Skeletal muscle cell (primary cell): ENCODE data around the gene PRSS57.
A peak's percentile ranks its signal among the peaks of the same experiment; 100 is the strongest.
"Not testable (repeated sequence)": the region's sequence is repeated elsewhere in the genome, so short reads cannot be mapped to it uniquely, and the experiment has no call there.

Experiments used
- DNase-seq: peaks from one replicate; pipeline ENCODE4 v3.0.0-alpha.2; 2010; ENCODE audit warnings: low read depth
- H3K4me3 ChIP-seq: 2 replicates; pipeline ENCODE4 v1.5.1; 2011; ENCODE audit warnings: low read depth, mild to moderate bottlenecking, control low read depth, low read length, moderate library complexity

The PRSS57 gene

GRCh38 chr19:702847-703246, 7.6 kb upstream of the PRSS57 start:
- DNase-seq, H3K4me3 ChIP-seq: not testable (repeated sequence)

- not testable (repeated sequence) for DNase-seq, H3K4me3 ChIP-seq
Observed at GRCh38 chr19:699885-700284, 4.6 kb upstream of the PRSS57 start.

- DNase-seq, H3K4me3 ChIP-seq: not testable (repeated sequence)
Observed at GRCh38 chr19:698529-698928, 3.3 kb upstream of the PRSS57 start.

- no peak for DNase-seq
- no peak overlapping the region for H3K4me3 ChIP-seq
Observed at GRCh38 chr19:694481-695351, 536 bp downstream of the PRSS57 start.

GRCh38 chr19:690203-690602, 5.0 kb downstream of the PRSS57 start:
- H3K4me3 ChIP-seq, result no peak overlapping the region
- DNase-seq, result no peak

- DNase-seq, result no peak
- no peak overlapping the region for H3K4me3 ChIP-seq
Observed at GRCh38 chr19:688992-689391, 6.3 kb downstream of the PRSS57 start.

- no peak for DNase-seq
- H3K4me3 ChIP-seq, result no peak overlapping the region
Observed at GRCh38 chr19:688214-688613, 7.0 kb downstream of the PRSS57 start.

- DNase-seq, result no peak
- H3K4me3 ChIP-seq, result no peak overlapping the region
Observed at GRCh38 chr19:687569-688166, 7.6 kb downstream of the PRSS57 start.

GRCh38 chr19:686589-687297, 8.5 kb downstream of the PRSS57 start:
- no peak overlapping the region for H3K4me3 ChIP-seq
- DNase-seq, result no peak

GRCh38 chr19:685454-685931, 9.8 kb downstream of the PRSS57 start:
- H3K4me3 ChIP-seq, result no peak overlapping the region
- DNase-seq, result no peak

GRCh38 chr19:682678-683320, 12.5 kb downstream of the PRSS57 start:
- H3K4me3 ChIP-seq, result no peak overlapping the region
- DNase-seq, result no peak

- no peak overlapping the region for H3K4me3 ChIP-seq
- no peak for DNase-seq
Observed at GRCh38 chr19:681029-682019, 13.9 kb downstream of the PRSS57 start.

GRCh38 chr19:680287-681028, 14.8 kb downstream of the PRSS57 start:
- H3K4me3 ChIP-seq, result peak overlapping the region; percentile 59
- DNase-seq, result peak; percentile 95

- peak; percentile 78 for DNase-seq
- H3K4me3 ChIP-seq, result peak overlapping the region; percentile 59
Observed at GRCh38 chr19:679418-680286, 15.6 kb downstream of the PRSS57 start.

GRCh38 chr19:678791-679388, 16.4 kb downstream of the PRSS57 start:
- DNase-seq, result no peak
- H3K4me3 ChIP-seq, result peak overlapping the region; percentile 59

- peak overlapping the region; percentile 74 for H3K4me3 ChIP-seq
- no peak for DNase-seq
Observed at GRCh38 chr19:677601-678436, 17.4 kb downstream of the PRSS57 start.
